DOHH2 (cell line): ENCODE data around the gene CCR7.

ENCODE experiments used
- EZH2phosphoT487 ChIP-seq: fragments of 200-600 bp; sonication (generic); IDR thresholded peaks from 2 replicates; pipeline ENCODE4 v1.6.1; 2017; ENCODE audit warnings: borderline replicate concordance, mild to moderate bottlenecking, antibody characterized with exemption, low read length, moderate library complexity, mixed read lengths
- TF ChIP-seq, protein P1 (sequence below): fragments of 200-600 bp; sonication (generic); IDR thresholded peaks from one replicate; pipeline ENCODE4 v1.5.1; 2014; ENCODE audit warnings: antibody characterized with exemption, mild to moderate bottlenecking, low read depth, low read length; ENCODE audit not compliant: poor library complexity, severe bottlenecking

DNA sequence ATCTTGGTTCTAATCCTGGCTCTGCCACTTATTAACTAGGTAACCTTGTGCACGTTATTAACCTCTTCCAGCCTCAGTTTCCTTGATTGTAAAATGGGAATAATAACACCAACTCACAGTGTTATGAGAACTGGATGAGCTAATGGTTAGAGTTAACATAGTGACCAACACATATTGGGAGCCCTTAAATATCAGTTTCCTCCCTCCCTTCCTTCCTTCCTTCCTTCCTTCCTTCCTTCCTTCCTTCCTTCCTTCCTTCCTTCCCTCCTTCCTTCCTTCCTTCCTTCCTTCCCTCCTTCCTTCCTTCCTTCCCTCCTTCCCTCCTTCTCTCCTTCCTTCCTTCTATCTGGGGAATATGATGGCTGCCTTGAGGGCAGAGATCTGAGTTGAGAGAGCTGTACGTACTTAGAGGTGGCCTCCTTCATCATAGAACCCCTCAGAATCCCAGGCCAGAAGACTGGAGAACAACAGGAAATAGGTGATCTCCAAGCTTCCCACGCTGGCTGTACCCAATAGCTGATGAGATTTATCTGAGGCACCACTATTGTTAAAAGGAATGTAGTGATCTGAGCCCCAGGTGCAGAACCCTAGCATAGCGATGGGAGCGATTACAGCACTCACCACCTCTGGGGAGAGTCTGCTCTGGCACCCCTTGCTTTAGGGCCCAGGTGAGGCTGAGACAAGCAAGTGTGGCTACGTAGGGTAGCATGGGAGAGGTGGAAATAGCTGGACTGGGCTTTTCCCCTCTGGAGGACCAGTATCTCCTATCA, 26.2 kb downstream of the CCR7 start:
- TF ChIP-seq, protein P1, sequence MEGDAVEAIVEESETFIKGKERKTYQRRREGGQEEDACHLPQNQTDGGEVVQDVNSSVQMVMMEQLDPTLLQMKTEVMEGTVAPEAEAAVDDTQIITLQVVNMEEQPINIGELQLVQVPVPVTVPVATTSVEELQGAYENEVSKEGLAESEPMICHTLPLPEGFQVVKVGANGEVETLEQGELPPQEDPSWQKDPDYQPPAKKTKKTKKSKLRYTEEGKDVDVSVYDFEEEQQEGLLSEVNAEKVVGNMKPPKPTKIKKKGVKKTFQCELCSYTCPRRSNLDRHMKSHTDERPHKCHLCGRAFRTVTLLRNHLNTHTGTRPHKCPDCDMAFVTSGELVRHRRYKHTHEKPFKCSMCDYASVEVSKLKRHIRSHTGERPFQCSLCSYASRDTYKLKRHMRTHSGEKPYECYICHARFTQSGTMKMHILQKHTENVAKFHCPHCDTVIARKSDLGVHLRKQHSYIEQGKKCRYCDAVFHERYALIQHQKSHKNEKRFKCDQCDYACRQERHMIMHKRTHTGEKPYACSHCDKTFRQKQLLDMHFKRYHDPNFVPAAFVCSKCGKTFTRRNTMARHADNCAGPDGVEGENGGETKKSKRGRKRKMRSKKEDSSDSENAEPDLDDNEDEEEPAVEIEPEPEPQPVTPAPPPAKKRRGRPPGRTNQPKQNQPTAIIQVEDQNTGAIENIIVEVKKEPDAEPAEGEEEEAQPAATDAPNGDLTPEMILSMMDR: no peak
- no peak for TF ChIP-seq EZH2phosphoT487
